ENCODE results near the gene MEGF6. TPM values are rescaled to one million over a fixed set of nuclear protein-coding genes. Genes with fewer than 3 reads are reported as not detected.

The MEGF6 gene
- polyA plus RNA-seq, 4 donors, result 6.3 to 19.0 (median 15.1) TPM

DNA sequence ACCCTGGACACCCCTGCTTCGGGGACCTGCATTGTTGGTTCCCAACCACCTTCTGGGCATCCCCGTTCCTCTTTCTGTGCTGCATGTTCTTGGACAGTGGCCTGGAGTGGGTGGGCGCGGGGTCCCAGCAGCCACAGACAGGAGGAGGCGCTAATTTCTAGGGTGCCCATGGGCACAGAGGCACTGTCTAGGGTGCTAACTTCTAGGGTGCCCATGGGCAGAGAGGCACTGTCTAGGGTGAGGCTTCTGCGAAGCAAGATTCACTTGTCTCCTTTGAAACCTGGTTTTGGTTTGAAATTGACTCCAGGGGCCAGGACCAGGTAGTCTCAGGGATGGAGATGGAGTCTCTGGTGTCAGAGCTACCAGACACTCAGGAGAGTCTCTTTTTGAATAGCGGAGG lies 815 bp upstream of the MEGF6 start:
- no peak for DNase-seq (ENCODE audit: low read depth in 4 of 4, low spot score in 2 of 4)

DNA sequence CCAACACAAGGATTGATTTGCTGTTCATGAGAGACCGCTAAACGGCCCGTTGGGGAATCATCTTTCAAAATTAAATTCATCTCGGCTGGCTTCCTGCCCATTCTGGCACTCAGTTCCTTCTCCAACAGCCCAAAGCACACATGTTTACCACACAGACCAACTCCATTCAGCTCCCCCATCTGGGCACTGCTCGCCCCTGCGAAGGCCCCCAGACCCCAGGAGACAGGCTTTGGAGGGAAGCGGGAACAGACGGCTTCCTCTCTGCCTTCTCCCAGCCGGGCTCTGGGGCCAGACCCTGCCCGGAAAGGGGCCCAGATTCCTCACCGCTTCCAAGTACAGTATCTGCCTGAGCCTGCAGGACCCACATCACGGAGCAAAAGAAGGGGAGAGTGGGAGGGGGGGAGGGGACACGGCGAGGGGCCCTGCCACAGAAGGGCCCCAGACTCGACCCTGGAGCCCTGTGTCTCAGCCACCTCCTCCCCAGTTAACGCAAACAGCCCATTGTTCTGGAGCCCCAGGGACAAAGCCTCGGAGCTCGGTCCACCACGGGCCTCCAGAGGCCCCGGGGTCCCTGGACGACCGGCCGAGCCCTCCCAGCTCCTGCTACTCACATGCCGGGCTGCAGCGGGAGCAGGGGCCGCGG lies 660 bp downstream of the MEGF6 start:
- no peak for DNase-seq (ENCODE audit: low read depth in 4 of 4, low spot score in 2 of 4)

DNA sequence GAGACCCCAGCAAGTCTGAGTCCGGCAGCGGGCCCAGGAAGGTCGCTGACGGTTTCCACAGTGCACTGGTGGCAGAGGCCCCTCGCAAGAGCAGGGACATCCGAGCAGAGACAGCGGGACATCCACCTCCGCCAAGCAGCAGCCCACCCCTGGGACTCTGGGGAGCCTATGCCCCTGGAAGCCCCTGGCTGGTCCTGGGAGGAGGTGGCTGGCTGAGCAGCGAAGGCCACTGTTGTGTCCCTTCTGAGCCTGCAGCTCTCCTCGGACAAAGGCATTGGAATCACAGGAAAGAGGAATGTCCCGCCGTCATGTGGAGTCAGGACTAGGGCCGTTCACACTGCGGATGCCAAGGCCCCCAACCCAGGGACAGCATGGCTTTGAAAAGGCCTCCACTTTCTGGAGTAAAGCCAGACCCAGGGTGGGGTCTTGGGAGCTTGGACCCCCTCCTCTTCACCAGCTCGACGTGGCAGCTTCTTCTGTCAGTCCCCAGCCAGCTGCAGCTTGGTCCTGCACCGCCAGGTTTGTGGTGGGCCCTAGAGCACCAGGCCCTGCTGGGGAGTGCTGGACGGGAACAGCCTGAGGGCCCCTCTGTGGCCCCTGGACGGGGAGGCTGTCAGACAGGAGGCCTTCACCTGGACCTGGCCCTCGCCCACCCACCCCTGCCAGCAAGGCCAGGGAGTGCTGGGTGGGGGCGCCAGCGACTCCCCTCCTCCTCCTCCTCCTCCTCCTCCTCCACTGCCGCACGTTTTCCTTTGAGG lies 1.4 kb downstream of the MEGF6 start:
- no peak for DNase-seq (ENCODE audit: low read depth in 4 of 4, low spot score in 2 of 4)

DNA sequence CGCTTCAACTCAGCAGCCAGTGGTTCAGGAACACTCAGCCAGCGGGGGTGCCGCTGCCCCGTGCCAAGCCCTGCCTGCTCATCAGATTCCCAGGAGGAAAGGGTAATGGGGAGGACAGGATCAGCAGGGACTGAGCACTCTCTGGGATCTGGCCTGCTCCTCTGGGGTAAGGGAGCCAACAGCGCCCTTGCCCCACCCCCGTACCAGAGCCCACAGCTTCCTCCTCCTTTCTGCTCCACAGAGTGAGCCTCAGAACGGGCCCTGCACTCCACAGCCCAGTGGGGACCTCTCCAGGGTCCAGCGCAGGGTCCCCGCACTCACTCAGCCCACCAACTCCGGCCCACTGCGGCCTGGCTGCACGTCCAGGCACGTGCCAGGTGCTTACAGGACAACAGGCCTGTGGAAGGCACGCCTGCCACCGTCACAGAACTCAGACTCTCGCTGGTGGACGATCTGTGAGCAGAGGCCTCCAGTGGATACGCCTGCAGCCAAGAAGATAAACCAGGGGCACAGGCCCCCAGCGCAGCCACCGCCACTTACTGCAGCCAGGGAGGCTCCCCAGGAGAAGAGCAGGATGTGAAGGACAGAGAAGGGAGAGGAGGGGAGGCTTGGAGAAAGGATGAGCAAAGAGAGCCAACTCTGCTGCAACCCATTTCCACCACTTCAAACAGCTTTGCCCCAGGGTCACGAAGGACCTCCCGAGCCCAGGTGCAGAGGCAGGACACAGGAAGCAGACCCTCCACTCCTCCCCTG lies 2.1 kb downstream of the MEGF6 start:
- DNase-seq (ENCODE audit: low read depth in 4 of 4, low spot score in 2 of 4), result no peak

DNA sequence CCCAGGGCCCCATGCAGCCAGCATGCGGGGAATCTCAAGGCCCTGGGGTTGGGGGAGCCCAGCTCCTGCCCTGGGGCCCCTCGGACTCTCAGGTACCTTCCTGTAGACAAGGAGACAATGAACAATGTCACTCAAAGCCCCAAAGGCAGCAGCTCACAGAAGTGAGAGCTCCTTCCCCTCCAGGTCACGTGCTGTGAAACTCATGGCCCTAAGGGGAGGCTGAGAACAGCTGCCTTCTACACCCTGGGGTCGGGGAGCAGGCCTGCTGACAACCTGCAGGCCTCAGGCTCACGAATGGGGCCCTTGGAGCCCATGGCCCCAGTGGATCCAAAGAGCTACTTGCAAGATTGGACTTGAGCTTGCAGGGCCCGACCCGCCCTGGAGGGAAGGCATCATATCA lies 3.2 kb downstream of the MEGF6 start:
- DNase-seq (ENCODE audit: low read depth in 4 of 4, low spot score in 2 of 4), result no peak

DNA sequence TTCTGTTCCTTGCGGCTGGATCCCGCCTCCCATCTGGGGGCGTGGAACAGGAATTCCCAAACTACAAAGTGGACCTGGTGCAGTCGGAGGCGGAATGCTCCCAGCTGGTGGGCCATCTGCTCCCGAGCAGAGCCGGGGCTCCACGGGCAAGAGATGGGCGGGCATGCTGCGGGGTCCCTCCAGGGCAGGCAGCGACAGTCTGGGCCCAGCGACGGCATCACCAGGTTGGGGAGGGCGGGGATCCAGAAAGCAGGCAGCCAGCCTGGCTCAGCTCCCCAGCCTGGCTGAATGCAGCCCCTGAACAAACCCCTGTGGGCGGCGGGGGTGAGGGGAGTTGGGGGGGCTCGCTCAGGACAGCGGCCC lies 3.6 kb downstream of the MEGF6 start:
- DNase-seq (ENCODE audit: low read depth in 4 of 4, low spot score in 2 of 4), result no peak

DNA sequence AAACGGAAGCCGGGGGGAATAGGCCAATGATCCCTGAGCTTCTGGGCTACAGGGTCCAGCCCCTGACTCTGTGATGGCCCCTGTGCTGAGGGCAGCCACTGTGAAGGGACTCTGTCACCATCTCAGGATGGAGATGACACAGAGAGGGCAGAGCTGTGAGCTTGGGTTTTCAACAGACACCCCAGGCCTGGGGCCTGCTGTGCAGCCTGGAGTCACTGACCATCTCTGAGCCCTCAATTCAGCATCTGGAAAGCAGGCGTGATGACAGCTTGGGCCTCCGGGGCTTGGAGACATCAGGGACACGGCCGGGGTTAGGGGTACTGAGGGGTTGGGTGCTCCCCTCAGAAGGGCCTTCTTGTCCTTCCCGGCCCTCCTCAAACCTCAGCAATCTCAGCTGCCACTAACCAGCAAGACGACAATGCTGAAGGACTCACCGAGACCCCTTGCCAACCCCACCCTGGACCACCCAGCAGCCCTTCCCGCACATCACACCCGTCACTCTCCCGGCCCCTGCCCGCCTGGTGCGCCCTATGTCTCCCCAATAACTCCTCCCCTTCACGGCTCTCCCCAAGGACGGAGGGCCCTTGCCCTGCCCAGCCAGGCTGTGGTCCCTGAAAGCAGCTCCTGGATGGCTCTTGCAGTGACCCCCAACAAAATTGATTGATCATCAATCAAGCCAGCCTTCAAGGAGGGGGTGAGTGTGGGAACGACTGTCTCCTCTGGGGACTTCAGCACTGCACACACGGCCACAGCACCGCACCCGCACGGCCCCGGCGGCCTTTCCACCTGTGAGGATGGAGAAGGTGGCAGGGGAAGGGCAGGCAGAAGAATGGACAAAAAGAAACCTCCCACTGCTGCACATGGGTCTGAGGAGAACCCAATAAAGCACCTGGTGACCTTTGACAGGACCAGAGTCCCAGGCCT lies 4.3 kb downstream of the MEGF6 start:
- DNase-seq (ENCODE audit: low read depth in 4 of 4, low spot score in 2 of 4), result no peak

DNA sequence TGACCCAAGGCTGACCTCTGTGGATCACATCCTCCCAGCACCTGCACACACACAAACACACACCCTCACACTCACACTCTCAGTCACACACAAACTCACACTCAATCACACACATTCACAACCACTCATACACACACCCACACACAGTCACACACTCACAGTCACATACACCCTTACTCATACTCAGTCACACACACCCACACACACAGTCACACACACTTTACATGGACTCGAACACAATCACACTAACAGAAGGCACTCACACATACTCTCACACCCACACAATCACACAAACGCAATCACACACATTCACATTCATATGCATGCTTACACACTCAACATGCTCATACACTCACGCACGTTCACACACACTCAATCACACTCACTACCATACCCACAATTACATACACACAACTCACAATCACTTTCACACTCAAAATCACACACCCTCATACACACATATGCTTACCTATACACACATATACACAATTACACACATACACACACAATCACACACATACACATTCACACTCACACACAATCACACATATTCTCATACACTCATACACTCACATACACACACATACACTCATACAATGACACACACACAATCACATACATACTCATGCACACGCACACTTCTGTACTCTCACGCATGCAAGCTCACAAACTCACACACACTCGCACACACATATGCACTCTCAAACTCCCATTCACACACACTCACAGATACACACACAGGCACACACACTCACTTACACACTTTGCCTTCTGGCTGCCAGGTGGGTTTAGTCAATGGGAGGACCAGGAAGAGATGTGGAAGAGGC lies 6.1 kb downstream of the MEGF6 start:
- DNase-seq (ENCODE audit: low read depth in 4 of 4, low spot score in 2 of 4), result no peak

DNA sequence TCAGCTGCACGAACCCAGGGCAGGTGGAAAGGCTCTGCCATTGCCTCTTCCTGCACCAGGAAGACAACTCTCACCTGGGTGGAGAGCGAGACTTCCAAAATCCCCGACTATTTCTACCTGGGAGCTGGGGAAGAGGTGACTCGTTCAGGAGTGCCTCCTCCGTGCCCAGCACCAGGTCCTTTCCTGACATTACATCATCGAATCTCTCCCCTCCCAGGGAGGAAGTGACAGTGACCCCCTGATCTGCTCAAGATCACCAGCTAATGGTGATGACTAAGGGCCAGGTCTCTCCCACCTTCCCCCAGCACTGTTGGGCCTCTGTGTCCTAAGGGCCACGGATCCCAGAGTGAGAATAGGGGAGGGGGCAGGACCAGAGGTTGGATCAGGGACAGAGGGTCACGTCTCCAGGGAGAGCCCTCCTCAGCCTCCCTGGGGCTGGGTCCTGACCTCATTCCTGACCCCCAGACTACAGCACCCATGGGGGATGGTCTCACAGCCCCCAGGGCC lies 6.8 kb downstream of the MEGF6 start:
- DNase-seq (ENCODE audit: low read depth in 4 of 4, low spot score in 2 of 4), result no peak

DNA sequence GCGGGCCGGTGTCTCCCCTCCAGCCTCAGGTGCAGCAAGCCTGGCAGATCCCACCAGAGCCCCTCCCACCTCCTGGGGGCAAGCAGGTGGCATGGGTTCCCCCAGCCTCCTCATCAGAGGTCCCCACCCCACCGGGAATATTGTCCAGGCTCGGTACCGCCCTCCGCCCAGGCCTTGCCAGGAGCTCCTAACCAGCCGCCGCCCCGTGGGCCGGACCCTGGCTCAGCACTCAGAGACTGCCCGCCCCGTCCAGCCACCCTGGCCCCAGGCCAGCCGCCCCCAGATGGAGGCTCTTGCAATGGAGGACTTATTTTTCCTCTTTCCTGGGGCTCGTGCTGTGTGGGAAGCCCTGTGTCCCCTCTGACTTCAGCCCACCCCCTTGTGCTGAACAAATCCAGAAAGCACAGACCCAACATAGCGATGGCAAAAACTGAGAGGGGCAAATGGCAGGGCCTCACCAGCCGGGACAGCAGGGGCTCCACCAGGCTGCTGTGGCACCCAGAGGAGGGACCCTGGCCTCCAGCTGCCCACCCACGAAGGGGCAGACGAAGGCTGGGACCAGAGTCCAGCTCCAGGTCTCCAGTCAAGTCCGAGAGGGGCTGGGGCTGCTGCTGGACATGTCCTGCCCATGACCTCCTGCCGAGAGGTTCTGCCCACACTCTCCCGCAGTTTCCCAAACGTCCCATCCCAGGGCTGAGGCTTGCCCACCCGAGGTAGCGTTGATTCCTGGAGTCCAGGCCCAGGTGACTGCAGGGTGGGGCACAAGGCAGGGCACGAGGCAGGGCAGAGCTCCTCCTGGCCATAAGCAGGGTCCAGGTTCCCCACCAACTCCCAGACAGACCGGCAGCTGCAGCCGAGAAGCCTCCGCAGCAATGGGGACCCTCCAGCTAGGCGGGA lies 7.5 kb downstream of the MEGF6 start:
- no peak for DNase-seq (ENCODE audit: low read depth in 4 of 4, low spot score in 2 of 4)

DNA sequence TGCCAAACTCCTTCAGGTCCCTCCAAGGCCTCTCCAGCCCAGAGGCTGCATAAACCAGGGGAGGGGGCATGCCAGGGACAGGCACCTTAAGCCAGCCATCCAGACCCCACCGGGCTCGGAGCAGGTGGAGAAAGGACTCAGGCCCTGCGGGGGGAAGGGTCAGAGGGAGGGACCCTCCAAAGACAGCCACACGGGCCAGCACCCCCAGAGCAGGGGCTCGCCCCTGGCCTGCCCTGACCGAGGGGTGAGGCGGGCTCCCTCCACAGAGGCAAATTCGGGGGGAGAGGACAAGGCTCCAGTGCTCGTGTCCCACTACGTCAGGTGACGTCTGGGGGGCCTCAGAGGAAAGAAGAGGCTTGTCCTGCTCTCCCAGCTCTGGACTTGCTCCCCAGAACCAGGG lies 8.2 kb downstream of the MEGF6 start:
- DNase-seq (ENCODE audit: low read depth in 4 of 4, low spot score in 2 of 4), result no peak

DNA sequence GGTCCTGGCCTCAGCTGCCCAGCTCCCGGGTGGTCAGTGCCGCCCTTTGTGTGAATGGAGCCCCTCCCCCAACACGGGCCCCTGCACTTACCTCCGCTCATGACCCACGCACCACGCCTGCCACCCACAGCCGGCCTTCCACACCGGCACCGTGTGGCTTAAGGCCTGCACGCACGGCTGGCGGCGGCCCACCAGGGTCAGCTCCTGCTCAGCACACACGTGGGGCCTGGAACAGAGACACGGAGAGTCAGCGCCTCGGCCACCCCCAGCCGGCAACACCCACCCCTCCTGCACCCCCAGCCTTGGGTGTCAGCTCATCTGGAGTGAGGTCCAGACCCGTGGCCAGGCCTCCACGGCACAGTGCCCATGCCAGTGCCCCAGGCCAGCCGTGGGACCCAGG lies 8.9 kb downstream of the MEGF6 start:
- DNase-seq (ENCODE audit: low read depth in 4 of 4, low spot score in 2 of 4), result no peak

DNA sequence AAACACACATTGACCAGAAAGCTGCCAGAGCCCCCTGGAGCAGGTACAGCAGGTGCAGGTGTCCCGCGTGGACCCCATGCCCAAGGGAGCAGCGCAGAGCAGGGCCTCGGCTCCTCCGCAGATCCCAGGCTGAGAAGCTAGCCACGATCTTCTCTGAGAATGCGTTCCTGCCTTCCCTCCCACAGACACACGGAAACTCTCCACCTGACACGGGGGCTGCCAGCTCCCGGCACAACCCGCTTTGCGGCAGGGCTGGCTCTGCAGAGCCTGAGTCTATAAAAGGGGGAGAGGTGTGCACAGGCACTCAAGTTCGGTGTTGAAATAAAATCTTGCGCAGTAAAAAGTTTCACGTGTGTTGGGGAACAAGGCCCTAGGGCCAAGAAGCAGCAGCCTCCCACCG lies 9.6 kb downstream of the MEGF6 start:
- no peak for DNase-seq (ENCODE audit: low read depth in 4 of 4, low spot score in 2 of 4)

DNA sequence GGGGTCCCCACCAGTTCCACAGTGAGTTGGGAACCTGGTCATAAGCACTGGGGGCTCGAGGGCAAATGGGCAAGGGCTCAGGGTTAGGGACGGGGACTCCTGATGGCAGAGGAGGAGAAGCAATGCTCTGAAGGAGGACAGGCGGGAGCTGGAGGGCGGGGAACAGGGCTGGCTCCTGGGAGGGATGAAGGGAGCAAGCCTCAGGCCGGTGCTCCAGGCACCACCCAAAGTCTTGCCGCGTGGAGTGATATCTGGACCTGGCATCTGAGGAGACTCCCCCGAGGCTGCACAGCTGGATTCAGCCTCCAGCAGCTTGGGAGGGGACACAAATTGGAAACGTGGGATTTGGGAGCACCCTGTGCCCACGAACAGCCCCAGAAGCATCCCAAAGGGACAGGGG lies 11.0 kb downstream of the MEGF6 start:
- no peak for DNase-seq (ENCODE audit: low read depth in 4 of 4, low spot score in 2 of 4)

DNA sequence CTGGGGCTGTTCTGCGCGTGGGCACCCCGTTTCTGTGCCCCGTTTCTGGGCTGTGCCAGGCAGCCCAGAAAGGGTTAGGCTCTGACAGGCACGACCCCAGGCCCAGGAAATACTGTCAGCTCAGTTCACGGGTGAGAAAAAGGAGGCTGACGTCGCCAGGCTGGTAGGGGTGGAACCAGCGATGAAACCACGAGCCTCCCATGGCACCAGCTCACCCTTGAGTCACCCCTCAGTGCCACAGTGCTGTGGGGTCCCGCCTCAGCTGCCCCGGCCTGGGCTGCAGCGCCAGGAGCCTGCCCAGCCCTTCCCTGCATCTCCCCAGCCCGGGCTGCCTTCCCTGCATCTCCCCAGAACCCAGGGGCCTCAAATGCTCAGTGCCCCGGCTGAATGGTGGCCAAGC lies 11.5 kb downstream of the MEGF6 start:
- DNase-seq (ENCODE audit: low read depth in 4 of 4, low spot score in 2 of 4), result no peak

DNA sequence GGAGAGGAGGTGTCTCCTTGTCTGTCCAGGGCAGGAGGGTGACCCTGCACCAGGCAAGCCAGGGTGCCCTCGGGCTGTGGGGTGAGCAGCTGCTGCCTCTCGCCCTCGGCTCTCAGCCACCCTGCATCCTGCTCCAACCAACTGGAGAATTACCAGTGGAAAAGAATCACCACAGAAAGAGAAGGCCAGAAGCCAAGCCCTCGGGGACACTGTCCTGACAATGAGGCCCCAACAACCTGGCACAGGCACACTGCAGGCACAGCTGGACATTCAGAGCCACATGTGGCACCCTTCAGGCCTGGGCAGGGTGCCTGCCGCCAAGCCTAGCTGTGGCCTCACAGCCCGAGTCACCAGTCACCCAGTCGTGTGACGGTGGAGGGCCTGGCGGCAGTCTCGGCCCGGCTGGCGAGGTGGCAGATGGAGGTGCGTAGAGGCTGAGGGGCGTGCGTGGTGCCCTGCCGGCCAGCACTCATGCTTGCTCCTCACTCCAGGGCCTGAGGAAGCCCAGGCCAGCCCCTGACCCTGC lies 12.0 kb downstream of the MEGF6 start:
- DNase-seq (ENCODE audit: low read depth in 4 of 4, low spot score in 2 of 4), result no peak

DNA sequence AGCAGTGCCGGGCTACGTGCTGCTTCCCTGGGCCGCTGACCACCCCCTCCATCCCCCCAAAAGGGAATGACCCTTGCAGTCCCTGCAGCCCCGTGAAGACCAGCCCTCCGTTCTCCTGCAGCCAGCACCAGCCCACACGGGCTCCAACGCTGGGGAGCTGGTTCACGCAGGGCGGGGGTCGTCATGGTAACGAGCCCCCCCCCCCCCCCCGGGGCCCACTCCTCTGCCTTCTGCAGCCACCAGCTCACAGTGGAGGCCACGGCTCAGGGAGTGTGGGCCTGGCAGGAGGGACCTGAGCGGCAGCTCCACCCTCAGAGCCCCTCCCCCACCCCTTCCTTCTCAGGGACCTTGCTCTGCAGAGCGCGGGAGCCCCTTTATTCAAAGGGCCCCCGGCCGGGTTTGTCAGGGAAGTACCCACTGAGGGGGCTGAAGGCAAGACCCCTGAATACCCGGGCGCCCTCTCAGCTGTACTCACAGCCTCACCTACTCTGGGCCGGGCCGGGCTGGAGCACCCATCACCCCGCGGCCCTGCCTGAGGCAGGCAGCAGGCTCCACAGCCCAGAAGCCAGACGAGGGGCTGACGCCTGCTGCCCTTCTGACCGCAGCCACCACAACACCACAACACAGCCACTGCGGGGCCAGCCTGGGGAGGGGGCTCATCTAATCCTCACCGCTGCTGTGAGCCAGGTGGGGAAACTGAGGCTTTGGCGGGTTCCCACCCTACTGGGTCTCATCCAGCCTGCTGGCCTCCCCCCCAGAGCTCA lies 12.6 kb downstream of the MEGF6 start:
- no peak for DNase-seq (ENCODE audit: low read depth in 4 of 4, low spot score in 2 of 4)

DNA sequence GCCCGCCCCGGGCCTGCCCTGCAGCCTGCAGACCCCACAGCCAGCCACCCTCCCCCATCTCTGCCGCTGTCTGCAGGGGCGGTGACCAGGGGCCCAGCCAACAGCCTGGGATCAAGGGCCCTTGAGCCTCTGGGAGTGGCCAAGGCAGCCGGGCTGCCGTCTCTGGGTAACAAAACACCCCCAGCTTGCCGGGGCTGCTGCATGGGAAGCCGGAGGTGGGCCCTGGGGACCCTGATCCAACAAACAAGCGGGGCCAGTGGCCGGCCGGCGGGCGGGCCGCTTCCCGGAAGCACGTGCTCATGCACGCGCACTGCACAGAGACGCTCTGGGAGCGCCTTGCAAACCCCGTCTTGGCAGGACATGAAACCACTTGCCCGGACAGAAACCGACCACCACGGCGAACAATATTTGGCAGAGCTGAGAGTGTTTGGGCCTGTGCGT lies 13.2 kb downstream of the MEGF6 start:
- DNase-seq (ENCODE audit: low read depth in 4 of 4, low spot score in 2 of 4), result no peak

Measured in left renal cortex interstitium (tissue), 4 donors.